HFF-Myc (cell line): ENCODE measurements around the gene PIK3R2.
A peak's percentile ranks its signal among the peaks of the same experiment; 100 is the strongest.

Source experiments
- DNase-seq: peaks from one replicate; pipeline ENCODE4 v3.0.0-alpha.2; 2011; ENCODE audit warnings: low read depth; ENCODE audit errors: extremely low read depth
- H3K4me3 ChIP-seq: replicated peaks from 2 replicates; pipeline ENCODE4 v1.5.1; 2011; ENCODE audit warnings: low read depth, mild to moderate bottlenecking, control low read depth, low read length
- TF ChIP-seq, protein P1 (sequence below): IDR thresholded peaks from 2 replicates; pipeline ENCODE4 v1.5.1; 2012; ENCODE audit warnings: mild to moderate bottlenecking, low read depth, low read length, control low read depth; ENCODE audit errors: missing control alignments

Gene PIK3R2

DNA sequence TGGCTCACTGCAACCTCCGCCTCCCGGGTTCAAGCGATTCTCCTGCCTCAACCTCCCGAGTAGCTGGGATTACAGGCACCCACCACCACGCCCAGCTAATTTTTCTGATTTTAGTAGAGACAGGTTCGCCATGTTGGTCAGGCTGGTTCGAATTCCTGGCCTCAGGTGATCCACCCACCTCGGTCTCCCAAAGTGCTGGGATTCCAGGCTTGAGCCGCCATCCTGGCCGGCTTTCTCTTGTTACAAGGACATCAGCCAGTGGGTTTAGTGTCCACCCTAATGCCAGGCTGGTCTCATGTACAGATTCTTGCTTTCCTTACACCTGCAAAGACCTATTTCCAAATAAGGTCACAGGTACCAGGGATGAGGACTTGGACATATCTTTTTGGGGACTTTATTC, 6.8 kb downstream of the PIK3R2 start:
- no peak overlapping the region for H3K4me3 ChIP-seq
- DNase-seq: no peak

GRCh38 chr19:18160493-18160970, 7.6 kb downstream of the PIK3R2 start:
- no peak for DNase-seq
- TF ChIP-seq, protein P1, sequence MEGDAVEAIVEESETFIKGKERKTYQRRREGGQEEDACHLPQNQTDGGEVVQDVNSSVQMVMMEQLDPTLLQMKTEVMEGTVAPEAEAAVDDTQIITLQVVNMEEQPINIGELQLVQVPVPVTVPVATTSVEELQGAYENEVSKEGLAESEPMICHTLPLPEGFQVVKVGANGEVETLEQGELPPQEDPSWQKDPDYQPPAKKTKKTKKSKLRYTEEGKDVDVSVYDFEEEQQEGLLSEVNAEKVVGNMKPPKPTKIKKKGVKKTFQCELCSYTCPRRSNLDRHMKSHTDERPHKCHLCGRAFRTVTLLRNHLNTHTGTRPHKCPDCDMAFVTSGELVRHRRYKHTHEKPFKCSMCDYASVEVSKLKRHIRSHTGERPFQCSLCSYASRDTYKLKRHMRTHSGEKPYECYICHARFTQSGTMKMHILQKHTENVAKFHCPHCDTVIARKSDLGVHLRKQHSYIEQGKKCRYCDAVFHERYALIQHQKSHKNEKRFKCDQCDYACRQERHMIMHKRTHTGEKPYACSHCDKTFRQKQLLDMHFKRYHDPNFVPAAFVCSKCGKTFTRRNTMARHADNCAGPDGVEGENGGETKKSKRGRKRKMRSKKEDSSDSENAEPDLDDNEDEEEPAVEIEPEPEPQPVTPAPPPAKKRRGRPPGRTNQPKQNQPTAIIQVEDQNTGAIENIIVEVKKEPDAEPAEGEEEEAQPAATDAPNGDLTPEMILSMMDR: no peak
- peak overlapping the region; percentile 9 for H3K4me3 ChIP-seq

More for the DNA sequence above, 6.8 kb downstream of the PIK3R2 start:
- TF ChIP-seq, protein P1: no peak

DNA sequence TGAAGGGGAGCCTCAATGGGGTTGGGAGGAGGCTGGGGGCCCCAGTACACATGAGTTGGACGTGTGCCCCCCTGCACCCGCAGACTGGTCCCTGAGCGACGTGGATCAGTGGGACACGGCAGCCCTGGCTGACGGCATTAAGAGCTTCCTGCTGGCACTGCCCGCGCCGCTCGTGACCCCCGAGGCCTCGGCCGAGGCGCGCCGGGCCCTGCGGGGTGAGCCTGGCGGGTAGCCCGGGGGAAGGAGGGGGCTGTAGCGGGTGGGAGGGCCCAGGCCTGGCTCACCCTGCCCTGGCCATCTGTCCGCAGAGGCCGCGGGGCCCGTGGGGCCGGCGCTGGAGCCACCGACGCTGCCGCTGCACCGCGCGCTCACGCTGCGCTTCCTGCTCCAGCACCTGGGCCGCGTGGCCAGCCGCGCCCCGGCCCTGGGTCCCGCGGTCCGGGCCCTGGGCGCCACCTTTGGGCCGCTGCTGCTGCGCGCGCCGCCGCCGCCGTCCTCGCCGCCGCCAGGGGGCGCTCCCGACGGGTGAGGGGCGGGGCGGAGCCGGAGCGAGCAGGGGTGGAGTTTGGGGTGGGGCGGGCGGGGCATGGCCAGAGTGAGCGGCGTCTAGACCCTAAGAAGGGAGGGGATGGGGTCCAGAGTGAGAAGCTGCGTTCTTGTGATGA, 8.1 kb downstream of the PIK3R2 start:
- peak overlapping the region; percentile 9 for H3K4me3 ChIP-seq
- TF ChIP-seq, protein P1: peak; percentile 23

GRCh38 chr19:18161636-18162002, 8.7 kb downstream of the PIK3R2 start:
- H3K4me3 ChIP-seq: no peak overlapping the region
- TF ChIP-seq, protein P1: no peak
- no peak for DNase-seq

More for the DNA sequence above, 8.1 kb downstream of the PIK3R2 start:
- DNase-seq: no peak

- TF ChIP-seq, protein P1: no peak
- H3K4me3 ChIP-seq: no peak overlapping the region
- DNase-seq: no peak
Observed at GRCh38 chr19:18164072-18164471, 11.1 kb downstream of the PIK3R2 start.

GRCh38 chr19:18165794-18166544, 13.0 kb downstream of the PIK3R2 start:
- TF ChIP-seq, protein P1: no peak
- H3K4me3 ChIP-seq: no peak overlapping the region
- DNase-seq: no peak
